Pulmonary artery endothelial cell (primary cell): ENCODE results near the gene WDR93. TPM values are rescaled to one million over a fixed set of nuclear protein-coding genes. Genes with fewer than 3 reads are reported as not detected.
A peak's percentile ranks its signal among the peaks of the same experiment; 100 is the strongest.

Experiments
- DNase-seq: peaks from one replicate; pipeline ENCODE4 v3.0.0-alpha.2; 2011; ENCODE audit warnings: low read depth, low spot score
- total RNA-seq: library from RNA; depleted of rRNA; stranded (reverse); fragments of >200 nt; gene quantifications from 2 replicates; pipeline ENCODE4 v1.2.3, GENCODE V29; 2014

WDR93 gene
- total RNA-seq, 1 donor from 2014 or later: under 0.01 TPM

- peak; percentile 53 for DNase-seq
These were observed 27.6 kb upstream of the WDR93 start for GRCh38 chr15:89662893-89663626.

- no peak for DNase-seq
These were observed 25.9 kb upstream of the WDR93 start for GRCh38 chr15:89664441-89665350.

GRCh38 chr15:89665449-89666181 is 25.0 kb upstream of the WDR93 start:
- no peak for DNase-seq

- DNase-seq: no peak
These were observed 24.3 kb upstream of the WDR93 start for GRCh38 chr15:89666184-89666857.

- no peak for DNase-seq
These were observed 23.5 kb upstream of the WDR93 start for GRCh38 chr15:89666858-89667705.

GRCh38 chr15:89667706-89667960 is 23.0 kb upstream of the WDR93 start:
- DNase-seq: no peak

- DNase-seq: no peak
These were observed 22.4 kb upstream of the WDR93 start for GRCh38 chr15:89668171-89668570.

- no peak for DNase-seq
These were observed 21.2 kb upstream of the WDR93 start for GRCh38 chr15:89669309-89669865.

- no peak for DNase-seq
These were observed 20.7 kb upstream of the WDR93 start for GRCh38 chr15:89669941-89670340.

- no peak for DNase-seq
These were observed 19.5 kb upstream of the WDR93 start for GRCh38 chr15:89670971-89671560.

- no peak for DNase-seq
These were observed 18.9 kb upstream of the WDR93 start for GRCh38 chr15:89671687-89672086.

GRCh38 chr15:89672221-89673164 is 18.1 kb upstream of the WDR93 start:
- no peak for DNase-seq

- DNase-seq: no peak
These were observed 17.5 kb upstream of the WDR93 start for GRCh38 chr15:89673165-89673512.

GRCh38 chr15:89674526-89674925 is 16.1 kb upstream of the WDR93 start:
- no peak for DNase-seq

GRCh38 chr15:89675606-89676005 is 15.0 kb upstream of the WDR93 start:
- DNase-seq: no peak

GRCh38 chr15:89677381-89677780 is 13.2 kb upstream of the WDR93 start:
- no peak for DNase-seq

GRCh38 chr15:89679212-89679611 is 11.4 kb upstream of the WDR93 start, which contains the start of gene PLIN1:
PLIN1 (minus strand) TSS chr15:89679367; CDS start chr15:89677489, 1,878 bp downstream.
- DNase-seq: no peak

- no peak for DNase-seq
These were observed 10.2 kb upstream of the WDR93 start for GRCh38 chr15:89680282-89680873.
